PC-9 (cell line): ENCODE measurements around the gene SREBF2. TPM values are rescaled to one million over a fixed set of nuclear protein-coding genes. Genes with fewer than 3 reads are reported as not detected.

ENCODE experiments used
- BruUV-seq: library from RNA; stranded (reverse); fragments of 400-500 nt; replicated peaks from 2 replicates; lab custom pipeline; 2021; lab: Mats Ljungman, UMichigan
- CTCF ChIA-PET: fragments of 300-600 bp; sonication (Branson Sonifier 250); formaldehyde crosslinking; loops from one replicate; lab custom pipeline; 2022; ENCODE audit warnings: antibody characterized with exemption; lab: Charles Lee
- POLR2A ChIA-PET: fragments of 300-600 bp; sonication (Branson Sonifier 250); formaldehyde crosslinking; loops from one replicate; lab custom pipeline; 2022; ENCODE audit warnings: antibody characterized with exemption; ENCODE audit not compliant: unreplicated experiment; lab: Charles Lee
- DNase-seq, 2 experiments: peaks; one replicate each; pipeline versions ENCODE4 v3.0.0 to v3.0.0-alpha.2; 2015 to 2022; ENCODE audit warnings: mixed read lengths in 1 of 2
- H2AFZ ChIP-seq: fragments of 200-600 bp; sonication (generic); 2 replicates; pipeline ENCODE4 v1.8.1; 2017; ENCODE audit warnings: antibody characterized with exemption
- H3F3A ChIP-seq: fragments of 200-600 bp; sonication (generic); 2 replicates; pipeline ENCODE4 v1.8.1; 2017; ENCODE audit warnings: antibody characterized with exemption, mild to moderate bottlenecking, low read depth; ENCODE audit not compliant: insufficient read depth
- H3K27ac ChIP-seq: fragments of 200-600 bp; sonication (generic); 2 replicates; pipeline ENCODE4 v1.6.1; 2016; ENCODE audit warnings: mixed run types
- H3K27me3 ChIP-seq: fragments of 200-600 bp; sonication (generic); 2 replicates; pipeline ENCODE4 v1.6.1; 2016; ENCODE audit warnings: low read depth, mixed run types; ENCODE audit not compliant: insufficient read depth
- H3K36me3 ChIP-seq: fragments of 200-600 bp; sonication (generic); 2 replicates; pipeline ENCODE4 v1.6.1; 2016; ENCODE audit warnings: low read depth, mixed run types
- H3K4me1 ChIP-seq: fragments of 200-600 bp; sonication (generic); replicated peaks from 2 replicates; pipeline ENCODE4 v1.6.1; 2016; ENCODE audit warnings: mixed run types; ENCODE audit not compliant: insufficient read depth
- H3K4me2 ChIP-seq: fragments of 200-600 bp; sonication (generic); 2 replicates; pipeline ENCODE4 v1.6.1; 2017; ENCODE audit warnings: mixed run types
- H3K4me3 ChIP-seq: fragments of 200-600 bp; sonication (generic); 2 replicates; pipeline ENCODE4 v1.6.1; 2016; ENCODE audit warnings: mixed run types
- H3K79me2 ChIP-seq: fragments of 200-600 bp; sonication (generic); 2 replicates; pipeline ENCODE4 v1.6.1; 2017; ENCODE audit warnings: low read depth, mixed run types
- H3K9me2 ChIP-seq: fragments of 200-600 bp; sonication (generic); 2 replicates; pipeline ENCODE4 v1.8.1; 2017; ENCODE audit warnings: mild to moderate bottlenecking; ENCODE audit not compliant: insufficient read depth
- H3K9me3 ChIP-seq: fragments of 200-600 bp; sonication (generic); 2 replicates; pipeline ENCODE4 v1.8.1; 2016; ENCODE audit warnings: low read depth; ENCODE audit not compliant: insufficient read depth
- H4K20me1 ChIP-seq: fragments of 200-600 bp; sonication (generic); 2 replicates; pipeline ENCODE4 v1.8.1; 2017; ENCODE audit not compliant: insufficient read depth
- CTCF ChIP-seq: fragments of 200-600 bp; sonication (generic); conservative IDR thresholded peaks from 2 replicates; pipeline ENCODE4 v1.6.1; 2017; ENCODE audit warnings: mixed run types, antibody characterized with exemption, mild to moderate bottlenecking, moderate library complexity
- EZH2 ChIP-seq: fragments of 200-600 bp; sonication (generic); IDR thresholded peaks from 2 replicates; pipeline ENCODE4 v1.8.0; 2017; ENCODE audit warnings: antibody characterized with exemption, low read depth
- intact Hi-C: fragments of 100-400 bp; cut with micrococcal nuclease; formaldehyde crosslinking; loops from one replicate; pipeline ENCODE4 v1.10.0; 2022; ENCODE audit not compliant: unreplicated experiment
- total RNA-seq: library from RNA; stranded (reverse); gene quantifications from 2 replicates; pipeline ENCODE4 v1.2.3, GENCODE V29; 2021

Gene SREBF2
- total RNA-seq, 1 experiment from 2014 or later: 196 TPM

- Histone ChIP-seq H2AFZ (no peak overlapping the region), H3K27ac (peak overlapping the region; percentile 80), H3K4me2 (peak overlapping the region; percentile 9; the same call in 1 of the 2 replicates), H3K4me1 (peaks cover 72% of the 10 kb centered on the region), H3K9me2 (no peaks in the 10 kb centered on the region), H4K20me1 (peaks cover 12% of the 10 kb centered on the region; the same call in 1 of the 2 replicates), H3F3A (peaks cover 58% of the 10 kb centered on the region), H3K79me2 (peaks cover 100% of the 10 kb centered on the region), H3K36me3 (peaks cover 57% of the 10 kb centered on the region), H3K27me3 (no peaks in the 10 kb centered on the region), H3K9me3 (no peaks in the 10 kb centered on the region), H3K4me3 (no peak overlapping the region)
- TF ChIP-seq CTCF (no peak), EZH2 (no peak)
- ChIA-PET POLR2A (interaction anchor here (0.7 kb wide), 3 partner anchors 60 to 86 kb away, joined by 3 to 16 read pairs (median 12); no protein-coding TSS in a partner anchor), CTCF (no interaction called here)
- no peak for DNase-seq
- BruUV-seq: no TSS peak
- intact Hi-C loops: no loop called here
Observed at GRCh38 chr22:41838842-41839618, 6.1 kb downstream of the SREBF2 start.

GRCh38 chr22:41840216-41840615 lies 7.3 kb downstream of the SREBF2 start:
- Histone ChIP-seq H4K20me1 (0 out of 2 replicates have a peak, but pooled peaks cover 5% of the 10 kb centered on the region), H3K36me3 (peaks cover 51% of the 10 kb centered on the region), H3F3A (peaks cover 68% of the 10 kb centered on the region), H3K27me3 (no peaks in the 10 kb centered on the region), H3K79me2 (peaks cover 100% of the 10 kb centered on the region), H3K27ac (peak overlapping the region; percentile 80), H3K4me3 (peak overlapping the region; percentile 25; the same call in 1 of the 2 replicates), H3K9me3 (no peaks in the 10 kb centered on the region), H2AFZ (no peak overlapping the region), H3K9me2 (no peaks in the 10 kb centered on the region), H3K4me1 (peaks cover 75% of the 10 kb centered on the region), H3K4me2 (peak overlapping the region; percentile 60)
- DNase-seq: no peak
- POLR2A ChIA-PET: interaction anchor here (0.6 to 0.7 kb wide), 3 partner anchors 25 to 93 kb away, joined by 3 to 4 read pairs (median 3); partner anchors contain the start of gene CCDC134
- no TSS peak for BruUV-seq
- no peak for TF ChIP-seq EZH2
- TF ChIP-seq CTCF: no peak
- CTCF ChIA-PET: interaction anchor here (0.7 kb wide), 1 partner anchor 19 kb away, joined by 3 read pairs; no protein-coding TSS in a partner anchor
- intact Hi-C loops: loop anchor here (2.0 kb wide), 1 partner anchor 19 kb away; no protein-coding TSS in a partner anchor

DNA sequence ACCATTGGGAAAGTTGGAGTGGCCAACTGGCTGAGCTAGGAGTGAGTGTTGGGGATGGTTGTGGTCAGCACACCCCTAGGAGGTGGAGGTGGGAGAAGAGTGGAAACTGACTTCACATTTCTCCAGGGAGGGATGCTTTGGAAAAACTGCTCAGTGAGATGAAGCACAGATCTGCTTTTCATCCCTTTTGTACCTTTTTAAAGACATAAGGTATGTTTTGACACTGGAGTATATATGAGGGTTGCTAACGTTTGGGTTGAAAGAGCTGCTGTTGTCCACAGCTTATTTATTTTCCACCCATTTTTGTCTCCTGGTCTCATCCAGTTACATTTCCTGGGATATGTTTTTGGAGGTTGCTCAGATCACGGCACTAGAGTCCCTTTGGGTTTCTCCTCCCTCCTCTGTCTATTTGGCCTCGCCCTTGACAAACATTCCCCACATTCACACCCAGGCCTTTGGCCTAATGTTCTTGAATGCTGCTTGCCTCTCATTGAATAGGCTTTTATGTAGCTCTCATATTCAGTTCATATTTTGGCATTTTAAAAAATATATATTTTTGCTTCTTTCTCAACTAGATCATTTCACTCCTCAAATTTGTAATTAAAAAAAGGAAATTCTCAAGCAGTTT lies 8.3 kb downstream of the SREBF2 start:
- H3K79me2 ChIP-seq: peaks cover 100% of the 10 kb centered on the region
- peaks cover 84% of the 10 kb centered on the region for H3K4me1 ChIP-seq
- H4K20me1 ChIP-seq: 0 out of 2 replicates have a peak, but pooled peaks cover 5% of the 10 kb centered on the region
- H2AFZ ChIP-seq: no peak overlapping the region
- no peaks in the 10 kb centered on the region for H3K9me3 ChIP-seq
- H3K4me3 ChIP-seq: peak overlapping the region; percentile 25
- H3K4me2 ChIP-seq: peak overlapping the region; percentile 60
- DNase-seq: peak in 1 of 2 experiments; percentile 84
- no peaks in the 10 kb centered on the region for H3K9me2 ChIP-seq
- no peaks in the 10 kb centered on the region for H3K27me3 ChIP-seq
- intact Hi-C loops: loop anchor here (2.0 kb wide), 1 partner anchor 18 kb away; no protein-coding TSS in a partner anchor
- ChIA-PET POLR2A (no interaction called here), CTCF (interaction anchor here (0.9 kb wide), 1 partner anchor 84 kb away, joined by 3 read pairs; no protein-coding TSS in a partner anchor)
- peak overlapping the region; percentile 80 for H3K27ac ChIP-seq
- BruUV-seq: no TSS peak
- no peak for TF ChIP-seq CTCF
- TF ChIP-seq EZH2: no peak
- peaks cover 46% of the 10 kb centered on the region for H3K36me3 ChIP-seq
- peaks cover 72% of the 10 kb centered on the region for H3F3A ChIP-seq
